ENCODE data around the gene ATP6V0A4. TPM values are rescaled to one million over a fixed set of nuclear protein-coding genes. Genes with fewer than 3 reads are reported as not detected.

ATP6V0A4 gene
- total RNA-seq, 1 experiment from 2014 or later: 1.1 TPM

DNA sequence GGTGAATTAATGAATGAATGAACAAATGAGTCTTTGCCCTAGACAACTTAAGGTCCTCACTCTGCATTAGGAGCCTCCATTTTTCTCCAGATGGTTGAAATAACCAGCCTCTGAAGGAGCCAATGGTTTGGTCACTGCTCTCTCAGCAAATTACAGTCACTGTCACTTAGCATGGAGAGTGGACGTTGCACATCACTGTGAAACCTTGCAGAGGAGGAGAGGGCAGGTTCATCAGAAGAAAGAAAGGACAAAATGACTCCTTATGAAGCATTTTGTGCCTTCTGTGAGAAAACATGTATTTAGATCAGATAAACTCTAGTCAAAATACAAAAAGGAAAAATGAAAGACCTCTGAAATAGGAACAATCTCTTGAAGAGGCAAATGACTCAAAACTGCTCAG, 6.6 kb upstream of the ATP6V0A4 start (continued):
- TF ChIP-seq, protein P1, sequence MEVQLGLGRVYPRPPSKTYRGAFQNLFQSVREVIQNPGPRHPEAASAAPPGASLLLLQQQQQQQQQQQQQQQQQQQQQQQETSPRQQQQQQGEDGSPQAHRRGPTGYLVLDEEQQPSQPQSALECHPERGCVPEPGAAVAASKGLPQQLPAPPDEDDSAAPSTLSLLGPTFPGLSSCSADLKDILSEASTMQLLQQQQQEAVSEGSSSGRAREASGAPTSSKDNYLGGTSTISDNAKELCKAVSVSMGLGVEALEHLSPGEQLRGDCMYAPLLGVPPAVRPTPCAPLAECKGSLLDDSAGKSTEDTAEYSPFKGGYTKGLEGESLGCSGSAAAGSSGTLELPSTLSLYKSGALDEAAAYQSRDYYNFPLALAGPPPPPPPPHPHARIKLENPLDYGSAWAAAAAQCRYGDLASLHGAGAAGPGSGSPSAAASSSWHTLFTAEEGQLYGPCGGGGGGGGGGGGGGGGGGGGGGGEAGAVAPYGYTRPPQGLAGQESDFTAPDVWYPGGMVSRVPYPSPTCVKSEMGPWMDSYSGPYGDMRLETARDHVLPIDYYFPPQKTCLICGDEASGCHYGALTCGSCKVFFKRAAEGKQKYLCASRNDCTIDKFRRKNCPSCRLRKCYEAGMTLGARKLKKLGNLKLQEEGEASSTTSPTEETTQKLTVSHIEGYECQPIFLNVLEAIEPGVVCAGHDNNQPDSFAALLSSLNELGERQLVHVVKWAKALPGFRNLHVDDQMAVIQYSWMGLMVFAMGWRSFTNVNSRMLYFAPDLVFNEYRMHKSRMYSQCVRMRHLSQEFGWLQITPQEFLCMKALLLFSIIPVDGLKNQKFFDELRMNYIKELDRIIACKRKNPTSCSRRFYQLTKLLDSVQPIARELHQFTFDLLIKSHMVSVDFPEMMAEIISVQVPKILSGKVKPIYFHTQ (CRISPR knock-in tag; IDR thresholded peaks at IDR 0.05): no peak
- TF ChIP-seq NFE2L1 (CRISPR knock-in tag; IDR thresholded peaks at IDR 0.05): no peak

DNA sequence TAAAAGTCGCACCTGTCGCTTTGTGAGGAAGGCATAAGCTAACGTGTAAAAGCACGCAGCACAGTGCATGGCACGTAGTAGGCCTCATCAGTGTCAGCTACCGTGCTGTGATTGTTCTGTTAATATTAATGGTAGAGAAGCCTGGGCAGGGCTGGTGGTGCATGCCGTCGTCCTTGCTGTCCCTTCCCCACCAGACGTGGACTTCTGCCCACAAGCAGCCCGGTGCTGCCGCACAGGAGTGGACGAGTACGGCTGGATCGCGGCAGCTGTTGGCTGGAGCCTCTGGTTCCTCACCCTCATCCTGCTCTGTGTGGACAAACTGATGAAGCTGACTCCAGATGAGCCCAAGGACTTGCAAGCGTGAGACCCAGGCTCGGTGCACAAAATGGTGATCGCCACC, 4.7 kb upstream of the ATP6V0A4 start:
- H3K9me3 Mint-ChIP-seq: no peaks in the 10 kb centered on the region
- CTCF ChIA-PET: no interaction called here
- no peaks in the 10 kb centered on the region for H3K27me3 Mint-ChIP-seq (ENCODE audit: low read depth)
- DNase-seq (ENCODE audit: low spot score): no peak
- H3K4me1 Mint-ChIP-seq: peaks cover 13% of the 10 kb centered on the region
- POLR2A ChIA-PET: no interaction called here
- H3K4me3 Mint-ChIP-seq: no peak overlapping the region
- no peak overlapping the region for H3K27ac Mint-ChIP-seq
- no peak for ATAC-seq
- TF ChIP-seq CREM (CRISPR knock-in tag; IDR thresholded peaks at IDR 0.05): no peak
- no peak for TF ChIP-seq ZNF121 (CRISPR knock-in tag; IDR thresholded peaks at IDR 0.05)
- no peak for TF ChIP-seq TP53 (CRISPR knock-in tag; IDR thresholded peaks at IDR 0.05)
- TF ChIP-seq, protein P2, sequence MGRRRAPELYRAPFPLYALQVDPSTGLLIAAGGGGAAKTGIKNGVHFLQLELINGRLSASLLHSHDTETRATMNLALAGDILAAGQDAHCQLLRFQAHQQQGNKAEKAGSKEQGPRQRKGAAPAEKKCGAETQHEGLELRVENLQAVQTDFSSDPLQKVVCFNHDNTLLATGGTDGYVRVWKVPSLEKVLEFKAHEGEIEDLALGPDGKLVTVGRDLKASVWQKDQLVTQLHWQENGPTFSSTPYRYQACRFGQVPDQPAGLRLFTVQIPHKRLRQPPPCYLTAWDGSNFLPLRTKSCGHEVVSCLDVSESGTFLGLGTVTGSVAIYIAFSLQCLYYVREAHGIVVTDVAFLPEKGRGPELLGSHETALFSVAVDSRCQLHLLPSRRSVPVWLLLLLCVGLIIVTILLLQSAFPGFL (CRISPR knock-in tag; IDR thresholded peaks at IDR 0.05; ENCODE audit: borderline replicate concordance): no peak
- TF ChIP-seq SP1 (CRISPR knock-in tag; conservative IDR thresholded peaks at IDR 0.05): no peak
- H3K36me3 Mint-ChIP-seq: no peaks in the 10 kb centered on the region

DNA sequence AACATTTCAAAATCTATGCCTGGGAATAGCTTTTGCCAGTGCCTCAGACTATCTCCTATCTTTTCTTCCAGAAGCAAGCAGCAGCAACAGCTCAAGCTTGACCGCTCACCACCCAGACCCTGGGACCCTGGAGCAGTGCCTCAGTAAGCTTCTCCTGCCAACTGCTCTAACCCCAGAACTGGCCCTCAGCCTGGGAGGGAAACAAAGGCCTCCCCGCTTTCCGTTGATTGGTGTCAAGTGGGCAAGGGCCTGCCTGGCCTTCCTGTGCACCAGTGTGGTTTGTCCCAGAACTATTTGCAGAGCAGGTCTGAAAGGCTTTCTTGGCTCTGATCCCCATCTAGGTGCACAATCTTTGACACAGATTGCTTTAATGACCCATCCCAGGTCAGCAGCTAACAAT, 3.3 kb upstream of the ATP6V0A4 start:
- H3K27ac Mint-ChIP-seq: no peak overlapping the region
- POLR2A ChIA-PET: interaction anchor here (0.6 kb wide), 1 partner anchor 41 kb away, joined by 5 read pairs; no protein-coding TSS in a partner anchor
- no peaks in the 10 kb centered on the region for H3K36me3 Mint-ChIP-seq
- ATAC-seq (no peak), DNase-seq (ENCODE audit: low spot score) (no peak)
- TF ChIP-seq, protein P3, sequence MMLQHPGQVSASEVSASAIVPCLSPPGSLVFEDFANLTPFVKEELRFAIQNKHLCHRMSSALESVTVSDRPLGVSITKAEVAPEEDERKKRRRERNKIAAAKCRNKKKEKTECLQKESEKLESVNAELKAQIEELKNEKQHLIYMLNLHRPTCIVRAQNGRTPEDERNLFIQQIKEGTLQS (CRISPR knock-in tag; conservative IDR thresholded peaks at IDR 0.05): no peak
- TF ChIP-seq SOX15 (CRISPR knock-in tag; IDR thresholded peaks at IDR 0.05) (no peak), ZNF263 (CRISPR knock-in tag; IDR thresholded peaks at IDR 0.05; ENCODE audit: low read depth) (no peak), FOXK1 (CRISPR knock-in tag; IDR thresholded peaks at IDR 0.05) (no peak), EMX1 (CRISPR knock-in tag; IDR thresholded peaks at IDR 0.05) (no peak), NFATC4 (CRISPR knock-in tag; IDR thresholded peaks at IDR 0.05) (no peak), ZNF396 (CRISPR knock-in tag; IDR thresholded peaks at IDR 0.05; ENCODE audit: borderline replicate concordance) (no peak), CREB1 (CRISPR knock-in tag; IDR thresholded peaks at IDR 0.05) (no peak), NR1H2 (CRISPR knock-in tag; IDR thresholded peaks at IDR 0.05) (no peak), NFYB (CRISPR knock-in tag; conservative IDR thresholded peaks at IDR 0.05; ENCODE audit: low read depth) (no peak), TP53 (CRISPR knock-in tag; IDR thresholded peaks at IDR 0.05) (no peak), NFE2L1 (CRISPR knock-in tag; IDR thresholded peaks at IDR 0.05) (no peak), OVOL2 (CRISPR knock-in tag; IDR thresholded peaks at IDR 0.05; ENCODE audit: borderline replicate concordance) (no peak), GABPB1 (CRISPR knock-in tag; IDR thresholded peaks at IDR 0.05) (no peak), JAZF1 (CRISPR knock-in tag; IDR thresholded peaks at IDR 0.05) (no peak), ZNF138 (CRISPR knock-in tag; conservative IDR thresholded peaks at IDR 0.05) (no peak)
- TF ChIP-seq, protein P4, sequence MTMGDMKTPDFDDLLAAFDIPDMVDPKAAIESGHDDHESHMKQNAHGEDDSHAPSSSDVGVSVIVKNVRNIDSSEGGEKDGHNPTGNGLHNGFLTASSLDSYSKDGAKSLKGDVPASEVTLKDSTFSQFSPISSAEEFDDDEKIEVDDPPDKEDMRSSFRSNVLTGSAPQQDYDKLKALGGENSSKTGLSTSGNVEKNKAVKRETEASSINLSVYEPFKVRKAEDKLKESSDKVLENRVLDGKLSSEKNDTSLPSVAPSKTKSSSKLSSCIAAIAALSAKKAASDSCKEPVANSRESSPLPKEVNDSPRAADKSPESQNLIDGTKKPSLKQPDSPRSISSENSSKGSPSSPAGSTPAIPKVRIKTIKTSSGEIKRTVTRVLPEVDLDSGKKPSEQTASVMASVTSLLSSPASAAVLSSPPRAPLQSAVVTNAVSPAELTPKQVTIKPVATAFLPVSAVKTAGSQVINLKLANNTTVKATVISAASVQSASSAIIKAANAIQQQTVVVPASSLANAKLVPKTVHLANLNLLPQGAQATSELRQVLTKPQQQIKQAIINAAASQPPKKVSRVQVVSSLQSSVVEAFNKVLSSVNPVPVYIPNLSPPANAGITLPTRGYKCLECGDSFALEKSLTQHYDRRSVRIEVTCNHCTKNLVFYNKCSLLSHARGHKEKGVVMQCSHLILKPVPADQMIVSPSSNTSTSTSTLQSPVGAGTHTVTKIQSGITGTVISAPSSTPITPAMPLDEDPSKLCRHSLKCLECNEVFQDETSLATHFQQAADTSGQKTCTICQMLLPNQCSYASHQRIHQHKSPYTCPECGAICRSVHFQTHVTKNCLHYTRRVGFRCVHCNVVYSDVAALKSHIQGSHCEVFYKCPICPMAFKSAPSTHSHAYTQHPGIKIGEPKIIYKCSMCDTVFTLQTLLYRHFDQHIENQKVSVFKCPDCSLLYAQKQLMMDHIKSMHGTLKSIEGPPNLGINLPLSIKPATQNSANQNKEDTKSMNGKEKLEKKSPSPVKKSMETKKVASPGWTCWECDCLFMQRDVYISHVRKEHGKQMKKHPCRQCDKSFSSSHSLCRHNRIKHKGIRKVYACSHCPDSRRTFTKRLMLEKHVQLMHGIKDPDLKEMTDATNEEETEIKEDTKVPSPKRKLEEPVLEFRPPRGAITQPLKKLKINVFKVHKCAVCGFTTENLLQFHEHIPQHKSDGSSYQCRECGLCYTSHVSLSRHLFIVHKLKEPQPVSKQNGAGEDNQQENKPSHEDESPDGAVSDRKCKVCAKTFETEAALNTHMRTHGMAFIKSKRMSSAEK (CRISPR knock-in tag; IDR thresholded peaks at IDR 0.05; ENCODE audit: borderline replicate concordance): no peak
- TF ChIP-seq, protein P1 (CRISPR knock-in tag; IDR thresholded peaks at IDR 0.05): no peak
- TF ChIP-seq, protein P5, sequence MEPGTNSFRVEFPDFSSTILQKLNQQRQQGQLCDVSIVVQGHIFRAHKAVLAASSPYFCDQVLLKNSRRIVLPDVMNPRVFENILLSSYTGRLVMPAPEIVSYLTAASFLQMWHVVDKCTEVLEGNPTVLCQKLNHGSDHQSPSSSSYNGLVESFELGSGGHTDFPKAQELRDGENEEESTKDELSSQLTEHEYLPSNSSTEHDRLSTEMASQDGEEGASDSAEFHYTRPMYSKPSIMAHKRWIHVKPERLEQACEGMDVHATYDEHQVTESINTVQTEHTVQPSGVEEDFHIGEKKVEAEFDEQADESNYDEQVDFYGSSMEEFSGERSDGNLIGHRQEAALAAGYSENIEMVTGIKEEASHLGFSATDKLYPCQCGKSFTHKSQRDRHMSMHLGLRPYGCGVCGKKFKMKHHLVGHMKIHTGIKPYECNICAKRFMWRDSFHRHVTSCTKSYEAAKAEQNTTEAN (CRISPR knock-in tag; IDR thresholded peaks at IDR 0.05): no peak
- H3K4me1 Mint-ChIP-seq: peaks cover 25% of the 10 kb centered on the region
- H3K27me3 Mint-ChIP-seq (ENCODE audit: low read depth): no peaks in the 10 kb centered on the region
- CTCF ChIA-PET: no interaction called here
- H3K9me3 Mint-ChIP-seq: no peaks in the 10 kb centered on the region
- no peak overlapping the region for H3K4me3 Mint-ChIP-seq
